IMR-90 (cell line): ENCODE measurements around the gene GALR1.

Source experiments
- FOS ChIP-seq: fragments of 150-350 bp; IDR thresholded peaks from 2 replicates; pipeline ENCODE4 v1.6.1; 2016; ENCODE audit warnings: low read depth, low read length
- MAFK ChIP-seq: IDR thresholded peaks from 2 replicates; pipeline ENCODE4 v1.6.1; 2012; ENCODE audit warnings: low read depth, low read length, improper control_type of control experiment
- MAZ ChIP-seq: IDR thresholded peaks from 2 replicates; pipeline ENCODE4 v1.6.1; 2012; ENCODE audit warnings: low read depth, mild to moderate bottlenecking, low read length, improper control_type of control experiment, moderate library complexity, borderline replicate concordance
- MXI1 ChIP-seq: IDR thresholded peaks from 2 replicates; pipeline ENCODE4 v1.6.1; 2012; ENCODE audit warnings: low read depth, mild to moderate bottlenecking, low read length, moderate library complexity, borderline replicate concordance
- NFE2L2 ChIP-seq: fragments of 150-350 bp; IDR thresholded peaks from 2 replicates; pipeline ENCODE4 v1.6.1; 2016; ENCODE audit warnings: low read depth, mild to moderate bottlenecking, low read length
- POLR2A ChIP-seq: IDR thresholded peaks from 2 replicates; pipeline ENCODE4 v1.6.1; 2012; ENCODE audit warnings: mild to moderate bottlenecking, low read depth, low read length
- RAD21 ChIP-seq: IDR thresholded peaks from 2 replicates; pipeline ENCODE4 v1.6.1; 2012; ENCODE audit warnings: low read length, improper control_type of control experiment
- RCOR1 ChIP-seq: IDR thresholded peaks from 2 replicates; pipeline ENCODE4 v1.6.1; 2012; ENCODE audit warnings: mild to moderate bottlenecking, low read length, improper control_type of control experiment; ENCODE audit not compliant: insufficient replicate concordance
- RFX5 ChIP-seq: IDR thresholded peaks from 2 replicates; pipeline ENCODE4 v1.8.0; 2012; ENCODE audit warnings: low read depth, mild to moderate bottlenecking, low read length, moderate library complexity
- SMC3 ChIP-seq: fragments of 150-350 bp; IDR thresholded peaks from 2 replicates; pipeline ENCODE4 v1.6.1; 2016; ENCODE audit warnings: low read depth, mild to moderate bottlenecking, antibody characterized with exemption, low read length, moderate library complexity
- TF ChIP-seq, protein P1 (sequence below): conservative IDR thresholded peaks from 2 replicates; pipeline ENCODE4 v1.5.1; 2012; ENCODE audit warnings: mild to moderate bottlenecking, low read depth, low read length, improper control_type of control experiment
- TF ChIP-seq, protein P2 (sequence below): fragments of 150-350 bp; IDR thresholded peaks from 2 replicates; pipeline ENCODE4 v1.6.1; 2017; ENCODE audit warnings: mild to moderate bottlenecking, antibody characterized with exemption, low read length, low read depth
- TF ChIP-seq, protein P3 (sequence below): fragments of 150-350 bp; IDR thresholded peaks from 2 replicates; pipeline ENCODE4 v1.6.1; 2016; ENCODE audit warnings: low read depth, mild to moderate bottlenecking, low read length, moderate library complexity, borderline replicate concordance

DNA sequence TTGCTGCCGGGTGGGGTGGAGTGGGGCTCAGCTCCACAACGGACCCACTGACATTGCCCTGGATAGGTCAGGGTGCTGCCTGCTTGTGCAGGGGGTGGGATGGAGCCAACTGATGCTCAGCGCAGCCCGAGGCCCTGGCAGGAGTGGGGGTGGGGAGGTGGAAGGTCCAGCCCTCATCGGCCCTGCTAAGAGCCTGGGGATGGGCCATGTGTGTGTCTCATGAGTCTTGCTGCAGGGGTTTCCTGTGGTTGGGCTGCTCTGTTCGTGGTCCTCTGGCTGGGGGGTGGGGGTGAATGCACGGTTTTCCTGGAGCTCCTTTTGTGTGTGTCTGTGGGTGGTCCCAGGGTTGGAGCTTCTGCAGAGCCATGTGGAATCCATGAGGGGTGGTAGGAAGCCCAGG is 39.4 kb upstream of the GALR1 start:
- TF ChIP-seq RCOR1 (no peak), NFE2L2 (no peak), RFX5 (no peak), POLR2A (no peak), MAFK (no peak), FOS (no peak), MXI1 (no peak), SMC3 (no peak), RAD21 (no peak), MAZ (no peak)
- TF ChIP-seq, protein P1, sequence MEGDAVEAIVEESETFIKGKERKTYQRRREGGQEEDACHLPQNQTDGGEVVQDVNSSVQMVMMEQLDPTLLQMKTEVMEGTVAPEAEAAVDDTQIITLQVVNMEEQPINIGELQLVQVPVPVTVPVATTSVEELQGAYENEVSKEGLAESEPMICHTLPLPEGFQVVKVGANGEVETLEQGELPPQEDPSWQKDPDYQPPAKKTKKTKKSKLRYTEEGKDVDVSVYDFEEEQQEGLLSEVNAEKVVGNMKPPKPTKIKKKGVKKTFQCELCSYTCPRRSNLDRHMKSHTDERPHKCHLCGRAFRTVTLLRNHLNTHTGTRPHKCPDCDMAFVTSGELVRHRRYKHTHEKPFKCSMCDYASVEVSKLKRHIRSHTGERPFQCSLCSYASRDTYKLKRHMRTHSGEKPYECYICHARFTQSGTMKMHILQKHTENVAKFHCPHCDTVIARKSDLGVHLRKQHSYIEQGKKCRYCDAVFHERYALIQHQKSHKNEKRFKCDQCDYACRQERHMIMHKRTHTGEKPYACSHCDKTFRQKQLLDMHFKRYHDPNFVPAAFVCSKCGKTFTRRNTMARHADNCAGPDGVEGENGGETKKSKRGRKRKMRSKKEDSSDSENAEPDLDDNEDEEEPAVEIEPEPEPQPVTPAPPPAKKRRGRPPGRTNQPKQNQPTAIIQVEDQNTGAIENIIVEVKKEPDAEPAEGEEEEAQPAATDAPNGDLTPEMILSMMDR, result no peak
- TF ChIP-seq, protein P2, sequence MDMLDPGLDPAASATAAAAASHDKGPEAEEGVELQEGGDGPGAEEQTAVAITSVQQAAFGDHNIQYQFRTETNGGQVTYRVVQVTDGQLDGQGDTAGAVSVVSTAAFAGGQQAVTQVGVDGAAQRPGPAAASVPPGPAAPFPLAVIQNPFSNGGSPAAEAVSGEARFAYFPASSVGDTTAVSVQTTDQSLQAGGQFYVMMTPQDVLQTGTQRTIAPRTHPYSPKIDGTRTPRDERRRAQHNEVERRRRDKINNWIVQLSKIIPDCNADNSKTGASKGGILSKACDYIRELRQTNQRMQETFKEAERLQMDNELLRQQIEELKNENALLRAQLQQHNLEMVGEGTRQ, result no peak
- TF ChIP-seq, protein P3, sequence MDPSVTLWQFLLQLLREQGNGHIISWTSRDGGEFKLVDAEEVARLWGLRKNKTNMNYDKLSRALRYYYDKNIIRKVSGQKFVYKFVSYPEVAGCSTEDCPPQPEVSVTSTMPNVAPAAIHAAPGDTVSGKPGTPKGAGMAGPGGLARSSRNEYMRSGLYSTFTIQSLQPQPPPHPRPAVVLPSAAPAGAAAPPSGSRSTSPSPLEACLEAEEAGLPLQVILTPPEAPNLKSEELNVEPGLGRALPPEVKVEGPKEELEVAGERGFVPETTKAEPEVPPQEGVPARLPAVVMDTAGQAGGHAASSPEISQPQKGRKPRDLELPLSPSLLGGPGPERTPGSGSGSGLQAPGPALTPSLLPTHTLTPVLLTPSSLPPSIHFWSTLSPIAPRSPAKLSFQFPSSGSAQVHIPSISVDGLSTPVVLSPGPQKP, result no peak
